ENCODE data around the gene ERO1B.
"Not testable (repeated sequence)": the region's sequence is repeated elsewhere in the genome, so short reads cannot be mapped to it uniquely, and the experiment has no call there.

The ERO1B gene

DNA sequence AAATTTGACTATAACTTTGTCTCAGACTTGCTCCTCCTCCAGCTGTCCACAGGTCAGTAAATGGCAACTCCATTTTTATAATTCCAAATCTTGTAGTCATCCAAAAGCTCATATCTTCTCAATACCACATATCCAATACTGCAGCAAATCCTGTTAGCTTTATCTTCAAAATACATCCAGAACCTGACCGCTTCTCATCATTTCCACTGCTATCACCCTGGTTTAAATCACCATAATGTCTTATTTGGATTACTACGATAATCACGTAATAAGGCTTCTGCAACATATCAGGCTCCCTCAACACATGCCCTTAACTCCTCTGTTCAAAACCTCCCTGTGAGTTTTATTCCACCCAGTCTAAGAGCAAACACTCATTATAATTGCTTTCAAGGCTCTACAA is 34.5 kb downstream of the ERO1B start:
- no peak for DNase-seq

- DNase-seq = no peak
Observed at GRCh38 chr1:236242568-236242967, 39.2 kb downstream of the ERO1B start.

- no peak for DNase-seq
Observed at GRCh38 chr1:236240675-236241074, 41.1 kb downstream of the ERO1B start.

GRCh38 chr1:236239092-236239585 is 42.6 kb downstream of the ERO1B start:
- DNase-seq = no peak

DNA sequence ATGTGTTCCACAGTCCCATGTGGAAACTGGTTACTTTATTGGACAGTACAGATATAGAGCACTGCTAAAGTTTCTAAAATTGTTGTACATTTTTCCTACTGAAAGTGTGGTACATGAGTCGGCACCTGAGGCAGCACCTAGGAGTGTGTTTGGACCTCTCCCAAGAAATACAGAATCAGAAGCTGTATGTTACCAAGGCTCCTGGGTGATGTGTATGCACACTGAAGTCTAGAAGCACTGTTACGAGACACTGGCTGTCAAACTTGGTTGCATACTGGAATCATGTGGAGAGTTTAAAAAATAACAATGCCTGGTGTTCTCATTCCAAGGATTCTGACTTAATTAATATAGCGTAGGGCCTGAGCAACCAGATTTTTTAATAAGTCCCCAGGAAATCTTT is 46.6 kb downstream of the ERO1B start:
- no peak for DNase-seq

GRCh38 chr1:236228411-236228810 is 53.3 kb downstream of the ERO1B start:
- no peak for DNase-seq

GRCh38 chr1:236222632-236223031 is 59.1 kb downstream of the ERO1B start:
- DNase-seq = no peak

DNA sequence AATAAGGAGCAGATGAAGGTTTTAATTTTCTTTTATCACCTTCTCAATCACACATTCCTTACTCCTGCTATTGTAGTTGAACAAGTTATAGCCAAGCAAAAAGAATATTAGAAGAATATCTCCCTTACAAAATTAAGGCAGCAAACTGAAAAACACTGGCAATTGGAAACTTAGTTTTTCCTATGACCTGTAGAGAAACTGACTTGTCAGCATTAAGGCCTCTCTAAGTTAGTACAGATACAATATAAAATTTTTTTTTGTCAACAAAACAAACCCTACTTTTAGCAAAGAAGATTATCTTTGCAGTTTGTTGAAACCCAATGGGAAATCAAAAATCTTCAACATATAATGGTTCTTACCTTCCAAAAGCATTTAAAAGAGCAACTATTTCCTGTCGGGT is 61.3 kb downstream of the ERO1B start:
- no peak for DNase-seq

DNA sequence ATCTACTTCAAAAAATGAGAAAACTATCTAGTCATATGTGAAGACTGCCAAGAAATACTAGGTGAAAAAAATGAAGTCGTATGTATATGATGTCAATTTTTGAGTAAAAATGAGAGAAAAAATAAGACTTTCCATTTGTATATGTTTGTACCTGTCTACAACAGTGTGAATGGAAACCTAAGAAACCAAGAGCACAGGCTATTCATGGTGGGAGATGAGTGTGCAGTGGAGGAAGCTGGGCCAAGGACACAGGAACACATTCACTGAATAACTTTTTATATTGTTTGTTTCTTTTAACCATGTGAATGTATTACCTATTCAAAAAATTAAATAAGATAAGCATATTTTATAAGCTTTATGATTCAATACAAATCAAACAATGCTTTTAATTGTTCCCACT is 67.0 kb downstream of the ERO1B start:
- DNase-seq = no peak

DNA sequence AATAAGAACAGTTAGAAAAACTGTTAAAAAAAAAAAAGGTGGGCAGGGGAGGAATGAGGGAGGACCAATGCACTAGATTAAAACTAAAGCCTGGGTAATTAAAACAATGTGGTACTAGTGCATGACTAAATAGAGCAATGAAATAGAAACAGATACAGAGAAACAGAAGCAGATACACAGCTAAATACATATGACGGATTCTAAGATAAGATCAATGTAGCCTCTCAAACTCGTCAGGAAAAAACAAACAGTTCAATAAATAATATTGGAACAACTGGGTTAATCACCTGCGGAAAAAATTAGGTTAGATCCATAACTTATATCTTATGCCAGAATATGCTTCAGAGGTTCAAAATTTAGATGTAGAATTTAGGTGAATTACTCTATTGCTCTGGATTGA is 68.2 kb downstream of the ERO1B start:
- no peak for DNase-seq

- DNase-seq = no peak
Observed at GRCh38 chr1:236211815-236212214, 69.9 kb downstream of the ERO1B start.

DNA sequence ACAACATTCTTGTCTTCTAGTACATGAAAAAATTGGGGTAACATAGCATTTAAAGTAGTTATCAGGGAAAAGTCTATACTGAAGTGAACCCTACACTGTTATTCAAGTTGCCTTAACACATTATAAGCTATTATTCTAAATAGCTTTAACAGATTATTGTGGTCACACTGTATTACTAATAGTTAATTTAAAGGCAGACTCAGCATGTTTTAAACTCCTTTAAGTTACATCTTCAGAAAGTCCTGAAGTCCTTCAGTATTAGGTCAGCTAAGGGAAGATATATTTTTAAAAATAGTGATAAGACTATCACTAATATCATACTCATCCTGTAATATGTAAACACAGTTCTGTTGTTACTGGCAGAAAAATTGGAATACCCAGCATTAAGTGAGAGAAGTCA is 72.0 kb downstream of the ERO1B start:
- DNase-seq = no peak

DNA sequence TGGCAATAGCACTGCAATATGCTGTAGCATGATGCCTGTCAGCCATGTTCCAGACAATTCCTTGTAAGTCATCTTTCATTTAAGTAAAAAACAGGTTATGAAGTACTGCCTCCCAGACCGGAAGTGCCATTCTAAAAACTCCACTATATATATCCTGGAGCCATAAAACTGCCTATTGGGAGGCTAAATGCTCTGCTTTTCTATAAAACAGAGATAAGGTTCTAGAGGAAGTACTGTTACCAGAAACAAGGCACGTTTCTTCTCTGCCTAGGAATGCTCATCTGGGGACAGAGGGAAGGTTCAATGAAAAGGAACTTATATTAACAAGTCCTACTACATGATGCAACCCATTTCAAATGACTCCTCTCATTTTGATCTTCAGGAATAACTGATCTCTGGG is 72.6 kb downstream of the ERO1B start:
- no peak for DNase-seq

- DNase-seq = no peak
Observed at GRCh38 chr1:236207569-236207968, 74.2 kb downstream of the ERO1B start.

GRCh38 chr1:236207121-236207520 is 74.6 kb downstream of the ERO1B start:
- DNase-seq = no peak

DNA sequence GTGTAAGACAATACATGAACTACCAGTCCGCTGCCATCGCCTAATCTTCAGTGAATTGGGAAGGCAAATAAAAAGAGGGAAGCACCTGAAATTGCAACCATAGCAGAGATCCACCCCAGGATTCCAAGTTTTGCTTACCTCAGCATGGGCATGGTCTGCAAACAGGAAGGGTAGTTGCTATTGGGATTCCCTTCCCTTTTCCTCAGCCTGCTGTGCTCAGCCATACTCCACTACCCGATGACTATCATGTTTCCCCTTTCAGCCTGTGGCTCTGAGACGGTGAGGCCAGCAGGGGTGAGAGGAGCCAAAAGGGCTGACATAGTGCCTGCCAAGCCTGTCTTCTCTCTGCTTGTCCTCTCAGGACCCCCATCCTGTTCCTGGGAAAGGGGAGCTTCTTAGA is 75.2 kb downstream of the ERO1B start:
- no peak for DNase-seq

- no peak for DNase-seq
Observed at GRCh38 chr1:236204656-236205055, 77.1 kb downstream of the ERO1B start.

DNA sequence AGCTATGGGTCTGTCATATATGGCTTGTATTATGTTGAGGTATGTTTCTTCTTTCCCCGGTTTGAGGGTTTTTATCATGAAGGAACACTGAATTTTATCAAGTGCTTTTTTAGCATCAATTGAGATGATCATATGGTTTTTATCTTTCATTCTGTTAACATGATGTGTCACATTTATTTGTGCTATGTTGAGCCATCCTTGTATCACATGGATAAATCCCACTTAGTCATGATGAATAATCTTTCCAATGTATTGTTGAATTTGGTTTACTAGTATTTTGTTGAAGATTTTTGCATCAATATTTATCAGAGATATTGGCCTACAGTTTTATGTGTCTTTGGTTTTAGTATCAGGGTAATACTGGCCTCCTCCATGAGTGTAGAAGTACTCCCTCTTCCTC is 77.7 kb downstream of the ERO1B start:
- DNase-seq = no peak

DNA sequence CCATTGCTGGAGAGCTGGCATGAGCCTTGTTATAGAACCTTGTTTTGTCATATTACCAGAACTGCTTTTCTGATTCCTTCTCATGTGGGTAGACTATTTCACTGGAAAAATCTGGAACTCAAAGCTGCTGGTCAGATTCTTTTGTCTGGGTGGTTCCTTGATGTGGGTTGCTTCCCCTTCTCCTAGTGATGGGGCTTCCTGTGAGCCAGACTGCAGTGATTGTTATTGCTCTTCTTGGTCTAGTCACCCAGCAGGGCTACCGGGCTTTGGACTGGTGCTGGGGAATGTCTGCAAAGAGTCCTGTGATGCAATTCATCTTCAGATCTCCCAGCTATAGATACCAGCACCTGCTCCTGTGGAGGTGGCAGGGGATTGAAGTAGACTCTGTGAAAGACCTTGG is 80.0 kb downstream of the ERO1B start:
- DNase-seq = no peak

- DNase-seq = no peak
Observed at GRCh38 chr1:236200925-236201324, 80.8 kb downstream of the ERO1B start.

GRCh38 chr1:236193184-236193583 is 88.6 kb downstream of the ERO1B start:
- DNase-seq = no peak

- DNase-seq = not testable (repeated sequence)
Observed at GRCh38 chr1:236188084-236188483, 93.7 kb downstream of the ERO1B start.

GRCh38 chr1:236186471-236186870 is 95.3 kb downstream of the ERO1B start:
- not testable (repeated sequence) for DNase-seq

DNA sequence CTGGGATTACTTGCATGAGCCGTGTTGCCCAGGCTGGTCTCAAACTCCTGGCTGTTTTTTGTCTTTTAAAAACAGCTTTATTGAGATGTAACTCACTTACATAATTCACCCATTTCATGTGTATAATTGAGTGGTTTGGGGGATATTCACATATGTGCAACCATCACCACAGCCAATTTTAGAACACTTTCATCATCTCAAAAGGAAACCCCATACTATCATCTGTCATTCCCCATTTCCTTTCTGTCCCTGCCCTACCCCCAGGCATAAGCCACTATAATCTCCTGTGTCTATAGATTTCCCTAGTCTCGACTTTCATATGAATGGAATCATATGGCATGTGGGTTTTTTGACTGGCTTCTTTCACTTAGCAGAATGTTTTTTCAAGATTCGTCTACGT is 96.1 kb downstream of the ERO1B start:
- no peak for DNase-seq

DNA sequence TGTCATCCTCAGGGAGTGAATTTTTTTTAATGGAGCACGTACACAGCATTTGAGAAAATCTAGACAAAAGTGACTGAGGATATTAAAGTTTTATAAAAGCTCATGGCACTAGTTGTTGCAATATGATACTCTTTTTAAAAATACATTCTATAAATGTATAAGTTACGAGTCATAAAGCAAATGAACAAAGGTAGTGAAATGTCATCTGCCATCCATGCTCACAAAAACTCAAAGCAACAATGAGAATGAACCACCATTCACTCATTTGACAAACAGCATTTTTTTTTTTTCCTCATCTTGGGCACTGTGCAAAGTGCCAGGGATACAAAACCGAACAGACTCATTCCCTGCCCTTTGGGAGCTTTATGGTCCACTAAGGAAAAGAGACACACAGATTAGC is 100.7 kb downstream of the ERO1B start:
- DNase-seq = no peak

GRCh38 chr1:236179634-236180033 is 102.1 kb downstream of the ERO1B start:
- DNase-seq = no peak
